PC-3 (cell line): ENCODE measurements around the gene RAB7B.

Experiments
- EZH2 ChIP-seq: fragments of 300-600 bp; sonication (generic); IDR thresholded peaks from one replicate; pipeline ENCODE4 v1.6.1; 2017; ENCODE audit warnings: antibody characterized with exemption, mild to moderate bottlenecking, low read length; ENCODE audit not compliant: unreplicated experiment
- EZH2phosphoT487 ChIP-seq: fragments of 300-600 bp; sonication (generic); IDR thresholded peaks from 2 replicates; pipeline ENCODE4 v1.6.1; 2018; ENCODE audit warnings: mild to moderate bottlenecking, antibody characterized with exemption, low read length, borderline replicate concordance
- TF ChIP-seq, protein P1 (sequence below): fragments of 300-600 bp; sonication (generic); conservative IDR thresholded peaks from 2 replicates; pipeline ENCODE4 v1.5.1; 2017; ENCODE audit warnings: antibody characterized with exemption, low read depth, mild to moderate bottlenecking, low read length

DNA sequence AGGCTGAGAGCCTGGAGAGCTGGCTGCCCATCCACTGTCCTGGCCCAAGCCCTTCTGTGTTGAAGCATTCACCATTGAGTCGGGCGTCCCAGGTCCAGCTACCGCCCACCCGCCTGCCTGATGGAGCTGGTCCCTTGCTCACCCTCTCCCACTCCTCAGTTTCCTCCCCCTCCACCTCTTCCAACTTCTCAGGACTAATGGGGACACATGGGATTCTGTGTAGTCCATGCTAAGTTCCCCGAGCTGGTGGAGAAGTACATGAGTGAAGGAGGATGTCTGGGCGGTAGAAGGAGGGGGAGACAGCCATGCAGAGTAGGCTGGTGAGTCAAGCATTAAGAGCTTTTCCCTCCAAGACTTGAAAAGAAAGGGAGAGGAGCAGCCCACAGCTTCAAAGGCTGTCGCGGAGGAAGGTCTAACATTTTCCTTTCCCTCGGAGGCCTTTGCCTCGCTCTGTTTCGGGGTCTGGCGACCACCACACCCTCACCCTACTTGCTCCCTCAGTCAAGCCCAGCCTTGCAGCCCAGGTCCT is 60.5 kb downstream of the RAB7B start:
- TF ChIP-seq, protein P1, sequence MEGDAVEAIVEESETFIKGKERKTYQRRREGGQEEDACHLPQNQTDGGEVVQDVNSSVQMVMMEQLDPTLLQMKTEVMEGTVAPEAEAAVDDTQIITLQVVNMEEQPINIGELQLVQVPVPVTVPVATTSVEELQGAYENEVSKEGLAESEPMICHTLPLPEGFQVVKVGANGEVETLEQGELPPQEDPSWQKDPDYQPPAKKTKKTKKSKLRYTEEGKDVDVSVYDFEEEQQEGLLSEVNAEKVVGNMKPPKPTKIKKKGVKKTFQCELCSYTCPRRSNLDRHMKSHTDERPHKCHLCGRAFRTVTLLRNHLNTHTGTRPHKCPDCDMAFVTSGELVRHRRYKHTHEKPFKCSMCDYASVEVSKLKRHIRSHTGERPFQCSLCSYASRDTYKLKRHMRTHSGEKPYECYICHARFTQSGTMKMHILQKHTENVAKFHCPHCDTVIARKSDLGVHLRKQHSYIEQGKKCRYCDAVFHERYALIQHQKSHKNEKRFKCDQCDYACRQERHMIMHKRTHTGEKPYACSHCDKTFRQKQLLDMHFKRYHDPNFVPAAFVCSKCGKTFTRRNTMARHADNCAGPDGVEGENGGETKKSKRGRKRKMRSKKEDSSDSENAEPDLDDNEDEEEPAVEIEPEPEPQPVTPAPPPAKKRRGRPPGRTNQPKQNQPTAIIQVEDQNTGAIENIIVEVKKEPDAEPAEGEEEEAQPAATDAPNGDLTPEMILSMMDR: no peak
- TF ChIP-seq EZH2phosphoT487 (no peak), EZH2 (no peak)
